H1 (cell line): ENCODE results near the gene CPEB3. TPM values are rescaled to one million over a fixed set of nuclear protein-coding genes. Genes with fewer than 3 reads are reported as not detected.

ENCODE experiments used
- TEAD4 ChIP-seq: IDR thresholded peaks from 2 replicates; pipeline ENCODE4 v1.6.1; 2012; ENCODE audit warnings: low read depth, low read length, inconsistent platforms, mixed read lengths
- polyA plus RNA-seq, 7 experiments: library from polyadenylated mRNA; depleted of rRNA in 3 of 7; stranded (reverse) in 5 of 7; unstranded in 2 of 7; fragments of >200 nt in 5 of 7; fragments of 200-250 nt in 2 of 7; gene quantifications; 1 replicate in 5 of 7; 2 replicates in 1 of 7; 4 replicates in 1 of 7; pipeline versions ENCODE4 v1.2.1 to v1.2.3, GENCODE V29; 2011 to 2013; ENCODE audit warnings: missing spikeins in 2 of 7, mixed read lengths in 2 of 7
- total RNA-seq: library from RNA; stranded (reverse); fragmentation: NEBNext Ultra II Directional; extraction: Animal tissue kit (Norgen Biotek cat#: 25700); gene quantifications from 2 replicates; pipeline ENCODE4 v1.2.1, GENCODE V29; 2021

Gene CPEB3
- total and polyA plus RNA-seq, 2 of the 8 experiments (the other 6 are each of a cell fraction or from before 2014, with no cell fraction given) = 0.39 to 1.7 TPM

GRCh38 chr10:92184977-92185376 is 105.9 kb downstream of the CPEB3 start (continued):
- no peak for TF ChIP-seq TEAD4
